HL-60 (cell line): ENCODE measurements around the gene AFF1.

Experiments
- CTCF ChIP-seq: IDR thresholded peaks from one replicate; pipeline ENCODE4 v1.5.1; 2011; ENCODE audit warnings: low read length, control low read depth, inconsistent platforms; ENCODE audit not compliant: insufficient read depth
- GABPA ChIP-seq: IDR thresholded peaks from 2 replicates; pipeline ENCODE4 v1.6.1; 2012; ENCODE audit warnings: low read depth
- POLR2AphosphoS5 ChIP-seq: IDR thresholded peaks from 2 replicates; pipeline ENCODE4 v1.6.1; 2012; ENCODE audit warnings: low read depth
- REST ChIP-seq: IDR thresholded peaks from 2 replicates; pipeline ENCODE4 v1.6.1; 2012; ENCODE audit warnings: low read depth; ENCODE audit not compliant: insufficient replicate concordance

- TF ChIP-seq CTCF: no peak
- TF ChIP-seq REST: no peak
- TF ChIP-seq GABPA: no peak
- TF ChIP-seq POLR2AphosphoS5: no peak
These were observed 209.5 kb downstream of the AFF1 start for GRCh38 chr4:87144356-87144755.
